GM12875 (cell line): Measurements from ENCODE around the gene PAK6.

Source experiments
- H3K4me3 ChIP-seq: one replicate; pipeline ENCODE4 v1.5.1; 2011; ENCODE audit warnings: low read depth, low read length, control low read depth
- CTCF ChIP-seq: IDR thresholded peaks from 2 replicates; pipeline ENCODE4 v1.5.1; 2011; ENCODE audit warnings: low read depth, mild to moderate bottlenecking, control low read depth, inconsistent platforms, low read length, moderate library complexity, borderline replicate concordance; ENCODE audit not compliant: insufficient read depth

The PAK6 gene

GRCh38 chr15:40233727-40234577 is 4.9 kb upstream of the PAK6 start:
- TF ChIP-seq CTCF = no peak
- no peak overlapping the region for H3K4me3 ChIP-seq

GRCh38 chr15:40234783-40235182 is 4.1 kb upstream of the PAK6 start:
- H3K4me3 ChIP-seq = no peak overlapping the region
- no peak for TF ChIP-seq CTCF

- no peak overlapping the region for H3K4me3 ChIP-seq
- TF ChIP-seq CTCF = no peak
These were observed 3.5 kb upstream of the PAK6 start for GRCh38 chr15:40235201-40235885.

- H3K4me3 ChIP-seq = no peak overlapping the region
- no peak for TF ChIP-seq CTCF
These were observed 485 bp downstream of the PAK6 start for GRCh38 chr15:40239404-40239692.

- no peak for TF ChIP-seq CTCF
- H3K4me3 ChIP-seq = no peak overlapping the region
These were observed 1.1 kb downstream of the PAK6 start for GRCh38 chr15:40239693-40240618.

- TF ChIP-seq CTCF = no peak
- H3K4me3 ChIP-seq = no peak overlapping the region
These were observed 1.9 kb downstream of the PAK6 start for GRCh38 chr15:40240619-40241221.
